Measurements from ENCODE around the gene PAH.
A peak's percentile ranks its signal among the peaks of the same experiment; 100 is the strongest.

PAH gene

GRCh38 chr12:102950107-102950949 is 33.3 kb upstream of the PAH start:
- DNase-seq, result peak; percentile 79

- DNase-seq, result peak; percentile 55
Observed at GRCh38 chr12:102948941-102949352, 31.9 kb upstream of the PAH start.

- no peak for DNase-seq
Observed at GRCh38 chr12:102946042-102946441, 29.0 kb upstream of the PAH start.

- DNase-seq, result no peak
Observed at GRCh38 chr12:102939670-102940222, 22.7 kb upstream of the PAH start.

- no peak for DNase-seq
Observed at GRCh38 chr12:102939059-102939458, 22.0 kb upstream of the PAH start.

GRCh38 chr12:102933168-102933567 is 16.1 kb upstream of the PAH start:
- no peak for DNase-seq

GRCh38 chr12:102927220-102927619 is 10.2 kb upstream of the PAH start:
- no peak for DNase-seq

GRCh38 chr12:102921240-102921639 is 4.2 kb upstream of the PAH start:
- no peak for DNase-seq

GRCh38 chr12:102920271-102920670 is 3.2 kb upstream of the PAH start:
- no peak for DNase-seq

- no peak for DNase-seq
Observed at GRCh38 chr12:102918840-102919239, 1.8 kb upstream of the PAH start.

GRCh38 chr12:102916252-102917025 is 605 bp downstream of the PAH start:
- DNase-seq, result no peak

GRCh38 chr12:102913453-102914226 is 3.4 kb downstream of the PAH start:
- DNase-seq, result no peak

GRCh38 chr12:102912258-102912657 is 4.8 kb downstream of the PAH start:
- DNase-seq, result no peak

- DNase-seq, result no peak
Observed at GRCh38 chr12:102911320-102911719, 5.7 kb downstream of the PAH start.

GRCh38 chr12:102910792-102911191 is 6.3 kb downstream of the PAH start:
- DNase-seq, result no peak

- DNase-seq, result no peak
Observed at GRCh38 chr12:102910137-102910536, 6.9 kb downstream of the PAH start.

GRCh38 chr12:102907918-102908317 is 9.1 kb downstream of the PAH start:
- DNase-seq, result no peak

- DNase-seq, result no peak
Observed at GRCh38 chr12:102905229-102905628, 11.8 kb downstream of the PAH start.

GRCh38 chr12:102903337-102904007 is 13.6 kb downstream of the PAH start:
- no peak for DNase-seq

GRCh38 chr12:102902093-102902492 is 15.0 kb downstream of the PAH start:
- no peak for DNase-seq

- no peak for DNase-seq
Observed at GRCh38 chr12:102900389-102900788, 16.7 kb downstream of the PAH start.

- DNase-seq, result no peak
Observed at GRCh38 chr12:102896067-102896466, 21.0 kb downstream of the PAH start.

GRCh38 chr12:102891756-102892155 is 25.3 kb downstream of the PAH start:
- no peak for DNase-seq

Measured in NCI-H1417 treated with DMSO at 0.1 percent for 48 hours (cell line).